GM21723 (cell line): ENCODE measurements around the gene SLC23A1.
"Not testable (repeated sequence)": the region's sequence is repeated elsewhere in the genome, so short reads cannot be mapped to it uniquely, and the experiment has no call there.

Experiments
- ATAC-seq: cut with Tn5 transposase; IDR thresholded peaks from one replicate; pipeline ENCODE4 v1.9.1; 2021; ENCODE audit warnings: mild to moderate bottlenecking, moderate library complexity; ENCODE audit not compliant: unreplicated experiment

SLC23A1 gene

GRCh38 chr5:139383275-139383992 lies at the start of gene SLC23A1:
TSS of gene SLC23A1 (minus strand) at chr5:139383297. CDS start at chr5:139383253, 44 bp downstream.
- no peak for ATAC-seq

- no peak for ATAC-seq
Observed at GRCh38 chr5:139431706-139432105, 48.6 kb upstream of the SLC23A1 start.

GRCh38 chr5:139430015-139430414 lies 46.9 kb upstream of the SLC23A1 start:
- ATAC-seq: no peak

- ATAC-seq: no peak
Observed at GRCh38 chr5:139426203-139426885, 43.2 kb upstream of the SLC23A1 start.

GRCh38 chr5:139425497-139425896 lies 42.4 kb upstream of the SLC23A1 start:
- no peak for ATAC-seq

GRCh38 chr5:139422307-139422893 lies 39.3 kb upstream of the SLC23A1 start:
- ATAC-seq: no peak

GRCh38 chr5:139419226-139420192 lies 36.4 kb upstream of the SLC23A1 start:
- ATAC-seq: no peak

GRCh38 chr5:139418793-139419192 lies 35.7 kb upstream of the SLC23A1 start:
- ATAC-seq: no peak

GRCh38 chr5:139417214-139417613 lies 34.1 kb upstream of the SLC23A1 start:
- ATAC-seq: no peak

- ATAC-seq: no peak
Observed at GRCh38 chr5:139416651-139417050, 33.6 kb upstream of the SLC23A1 start.

GRCh38 chr5:139415869-139416268 lies 32.8 kb upstream of the SLC23A1 start:
- no peak for ATAC-seq

GRCh38 chr5:139415221-139415861 lies 32.2 kb upstream of the SLC23A1 start:
- ATAC-seq: no peak

- no peak for ATAC-seq
Observed at GRCh38 chr5:139414581-139415130, 31.6 kb upstream of the SLC23A1 start.

- ATAC-seq: no peak
Observed at GRCh38 chr5:139413963-139414362, 30.9 kb upstream of the SLC23A1 start.

- no peak for ATAC-seq
Observed at GRCh38 chr5:139413153-139413552, 30.1 kb upstream of the SLC23A1 start.

- ATAC-seq: no peak
Observed at GRCh38 chr5:139410993-139411828, 28.1 kb upstream of the SLC23A1 start.

- no peak for ATAC-seq
Observed at GRCh38 chr5:139410121-139410992, 27.3 kb upstream of the SLC23A1 start.

- not testable (repeated sequence) for ATAC-seq
Observed at GRCh38 chr5:139409116-139409515, 26.0 kb upstream of the SLC23A1 start.
